Stimulated activated CD8-positive, alpha-beta memory T cell treated with anti-CD3 and anti-CD28 coated beads, Interleukin-15, amount 100 ng/mL, for 48 hours (primary cell): Measurements from ENCODE around the gene MYO7A.

ENCODE experiments used
- DNase-seq, 2 donors: peaks; one replicate each; pipeline ENCODE4 v3.0.0-alpha.2; 2020; ENCODE audit warnings: low read depth in 2 of 2

Gene MYO7A

DNA sequence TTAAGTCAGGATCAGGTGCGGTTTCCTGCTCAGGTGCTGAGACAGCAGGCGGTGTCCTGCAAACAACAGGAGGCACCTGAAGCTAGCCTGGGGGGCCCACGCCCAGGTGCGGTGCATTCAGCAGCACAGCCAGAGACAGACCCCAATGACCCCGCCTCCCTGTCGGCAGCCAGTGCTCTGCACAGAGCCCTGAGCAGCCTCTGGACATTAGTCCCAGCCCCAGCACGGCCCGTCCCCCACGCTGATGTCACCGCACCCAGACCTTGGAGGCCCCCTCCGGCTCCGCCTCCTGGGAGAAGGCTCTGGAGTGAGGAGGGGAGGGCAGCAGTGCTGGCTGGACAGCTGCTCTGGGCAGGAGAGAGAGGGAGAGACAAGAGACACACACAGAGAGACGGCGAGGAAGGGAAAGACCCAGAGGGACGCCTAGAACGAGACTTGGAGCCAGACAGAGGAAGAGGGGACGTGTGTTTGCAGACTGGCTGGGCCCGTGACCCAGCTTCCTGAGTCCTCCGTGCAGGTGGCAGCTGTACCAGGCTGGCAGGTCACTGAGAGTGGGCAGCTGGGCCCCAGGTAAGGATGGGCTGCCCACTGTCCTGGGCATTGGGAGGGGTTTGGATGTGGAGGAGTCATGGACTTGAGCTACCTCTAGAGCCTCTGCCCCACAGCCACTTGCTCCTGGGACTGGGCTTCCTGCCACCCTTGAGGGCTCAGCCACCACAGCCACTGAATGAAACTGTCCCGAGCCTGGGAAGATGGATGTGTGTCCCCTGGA lies at the start of gene MYO7A:
Gene MYO7A (plus strand): TSS at position 327 of the 772 bp plus-strand sequence. CDS start 2,389 bp downstream, outside the sequence.
- no peak for DNase-seq

DNA sequence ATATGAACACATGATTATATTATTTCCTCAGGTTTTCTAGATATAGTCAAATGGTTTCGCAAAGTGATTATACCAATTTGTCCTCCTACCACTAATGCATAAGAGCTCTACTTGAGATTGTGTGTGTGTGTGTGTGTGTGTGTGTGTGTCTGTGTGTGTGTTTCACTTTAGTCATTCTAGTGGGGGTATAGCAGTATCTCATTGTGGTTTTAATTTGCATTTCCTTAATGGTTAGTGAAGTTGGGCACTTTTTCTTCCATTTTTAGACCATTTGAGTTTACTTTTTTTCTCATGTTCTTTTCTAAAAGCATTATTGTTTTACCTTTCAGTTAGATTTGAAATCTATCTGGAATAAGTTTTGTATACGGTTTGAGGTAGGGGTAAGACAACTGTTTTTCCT lies 48.4 kb upstream of the MYO7A start:
- no peak for DNase-seq

DNA sequence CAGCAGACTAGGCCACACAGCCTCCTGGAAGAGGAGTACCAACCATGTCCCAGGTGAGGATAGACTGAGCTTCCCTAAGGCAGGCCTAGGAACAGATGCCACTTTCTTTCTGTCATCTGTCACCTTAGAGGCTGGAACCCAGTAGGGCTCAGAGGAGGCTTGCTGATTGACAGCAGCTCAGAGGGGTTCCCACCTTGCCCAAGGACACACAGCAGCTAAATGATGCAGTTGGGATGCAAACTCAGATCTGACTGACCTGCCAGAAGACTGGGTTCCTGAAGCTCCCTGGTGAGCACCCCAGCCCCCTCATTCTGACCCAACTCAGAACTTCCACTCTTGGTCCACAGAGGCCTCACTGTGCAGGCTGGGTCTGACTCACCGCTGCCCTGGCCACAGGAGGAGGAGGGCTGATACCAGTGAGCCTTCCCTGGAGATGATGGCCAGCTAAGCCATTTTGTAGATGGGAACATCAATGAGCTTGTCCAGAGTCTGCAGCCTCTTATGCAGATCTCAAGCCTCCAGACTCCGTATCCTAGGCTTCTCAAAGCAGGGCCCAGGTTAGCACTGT lies 47.3 kb upstream of the MYO7A start:
- DNase-seq: no peak

DNA sequence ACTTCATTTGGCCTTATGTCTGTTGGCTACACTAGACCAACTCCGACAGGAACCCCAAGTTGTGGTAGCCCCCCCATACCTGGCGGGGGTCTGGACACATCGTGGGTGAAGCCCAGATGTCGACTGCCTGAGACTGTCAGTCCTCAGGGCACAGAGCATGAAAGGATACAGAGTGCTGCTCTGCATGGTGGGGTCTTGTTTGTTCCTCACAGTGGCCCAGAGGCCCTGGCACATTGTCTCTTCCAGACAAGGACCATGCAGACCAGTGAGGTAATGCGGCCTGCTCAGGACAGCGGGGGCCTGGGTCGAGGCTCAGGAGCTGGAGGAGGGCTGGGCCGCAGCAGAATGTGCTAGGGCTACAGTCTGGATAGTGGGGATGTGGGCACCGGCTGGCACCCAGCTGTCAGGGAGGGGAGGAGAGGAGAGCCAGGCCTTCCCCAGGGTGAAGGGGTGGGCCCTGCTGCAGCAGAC lies 46.6 kb upstream of the MYO7A start:
- no peak for DNase-seq

DNA sequence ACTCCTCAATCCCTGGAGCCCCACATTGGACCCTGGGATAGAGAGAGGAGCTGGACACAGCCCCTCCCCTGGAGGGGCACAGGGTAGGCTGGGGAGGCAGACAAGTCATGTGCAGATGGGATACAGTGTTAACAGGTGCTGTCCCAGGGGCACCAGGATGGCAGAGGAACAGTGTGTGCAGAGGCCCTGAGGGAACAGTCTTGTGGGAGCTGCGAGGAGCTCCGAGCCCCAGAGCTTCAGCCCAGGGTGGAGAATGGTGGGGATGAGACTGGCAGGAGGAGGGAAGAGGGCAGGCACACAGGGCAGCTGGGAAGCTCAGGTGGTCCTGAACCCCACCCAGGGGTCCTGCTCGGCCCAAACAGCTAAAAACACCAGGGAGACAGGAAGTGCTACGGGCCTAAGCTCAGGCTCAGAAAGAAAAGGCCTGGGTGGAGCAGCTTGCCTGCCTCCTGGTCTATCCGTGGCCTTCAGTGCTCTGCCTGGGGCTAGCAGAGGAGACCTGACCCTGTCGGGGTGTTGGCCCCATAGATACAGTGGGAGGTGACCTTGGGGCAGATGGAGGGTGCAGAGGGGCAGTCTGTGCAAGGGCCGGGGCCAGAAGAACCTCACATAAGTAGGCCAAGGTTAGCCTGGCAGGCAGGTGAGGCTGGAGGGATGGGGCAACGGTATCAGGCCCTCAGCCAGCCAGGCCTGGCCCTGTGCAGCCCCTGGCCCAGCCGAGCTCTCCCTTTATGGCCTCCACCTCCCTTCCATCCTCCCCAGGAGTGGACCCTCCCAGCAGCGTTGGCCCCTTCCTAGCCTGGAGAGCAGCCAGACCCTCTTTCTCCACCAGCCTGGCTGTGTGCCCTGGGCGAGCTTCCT lies 45.8 kb upstream of the MYO7A start:
- DNase-seq: no peak

DNA sequence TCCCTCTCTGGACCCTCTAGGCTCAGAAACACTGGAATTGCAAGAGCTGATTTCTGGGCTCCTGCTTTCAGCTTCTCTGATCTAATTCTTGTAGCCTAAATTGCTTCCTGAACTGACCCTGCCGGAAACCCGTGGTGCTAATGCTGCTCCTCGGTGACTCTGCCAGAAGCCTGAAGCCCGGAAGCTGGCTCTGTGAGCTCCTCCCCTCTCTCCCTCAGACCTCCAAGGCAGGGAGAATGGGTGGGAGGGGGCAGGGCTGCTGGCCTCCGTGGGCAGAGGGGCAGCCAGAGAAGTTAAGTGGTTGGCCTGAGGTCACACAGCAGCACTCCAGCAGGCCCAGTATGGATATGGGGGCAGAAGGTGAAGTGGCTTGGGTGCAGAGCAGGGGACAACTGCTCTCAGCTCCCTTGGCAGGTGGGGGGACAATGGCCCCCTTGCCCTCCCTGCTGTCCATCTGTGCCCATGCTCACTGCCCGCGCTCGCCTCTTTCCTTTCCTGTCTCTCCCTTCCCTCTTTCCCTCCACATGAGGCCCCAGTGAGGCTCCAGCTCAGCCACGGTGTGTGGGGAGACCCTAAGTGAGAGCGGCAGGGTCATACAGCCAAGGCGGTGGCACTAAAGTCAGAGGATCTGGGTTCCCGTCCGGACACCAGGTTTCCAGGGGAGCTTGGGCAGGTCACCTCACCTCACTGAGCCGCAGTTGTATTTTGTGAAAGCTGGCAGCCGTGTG lies 45.0 kb upstream of the MYO7A start:
- DNase-seq: peak; percentile 8 to 25

DNA sequence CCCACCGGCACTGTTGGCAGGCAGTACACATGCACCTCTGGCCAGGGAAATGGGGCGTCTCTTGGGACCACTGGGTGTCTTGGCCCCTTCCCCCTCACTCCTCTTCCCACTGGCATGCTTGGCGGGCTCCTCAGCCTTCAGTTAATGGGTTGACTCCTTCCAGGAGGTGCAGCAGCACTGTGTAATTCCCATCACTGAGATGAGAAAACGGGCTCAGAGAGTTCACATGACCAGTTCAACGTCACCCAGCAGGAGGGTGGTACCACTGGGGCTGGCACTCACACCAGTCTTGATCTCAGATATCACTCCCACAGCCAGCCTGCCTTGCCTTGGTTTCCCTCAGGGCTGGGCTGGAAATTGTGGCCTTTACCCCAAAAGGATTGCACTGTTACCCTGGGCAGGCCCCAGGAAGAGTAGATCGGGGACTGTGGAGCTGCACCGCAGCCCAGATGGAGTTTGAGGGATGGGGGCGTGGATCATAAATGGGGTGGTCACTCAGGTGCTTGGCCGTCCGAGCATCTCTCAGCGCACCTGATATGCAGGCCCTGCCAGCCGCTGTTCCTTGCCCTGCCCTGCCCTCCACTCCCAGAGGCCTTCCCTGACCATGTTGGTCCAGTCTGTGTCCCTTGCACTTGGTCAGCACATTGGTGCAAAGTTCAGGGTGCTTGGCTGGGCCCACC lies 44.3 kb upstream of the MYO7A start:
- DNase-seq: no peak

DNA sequence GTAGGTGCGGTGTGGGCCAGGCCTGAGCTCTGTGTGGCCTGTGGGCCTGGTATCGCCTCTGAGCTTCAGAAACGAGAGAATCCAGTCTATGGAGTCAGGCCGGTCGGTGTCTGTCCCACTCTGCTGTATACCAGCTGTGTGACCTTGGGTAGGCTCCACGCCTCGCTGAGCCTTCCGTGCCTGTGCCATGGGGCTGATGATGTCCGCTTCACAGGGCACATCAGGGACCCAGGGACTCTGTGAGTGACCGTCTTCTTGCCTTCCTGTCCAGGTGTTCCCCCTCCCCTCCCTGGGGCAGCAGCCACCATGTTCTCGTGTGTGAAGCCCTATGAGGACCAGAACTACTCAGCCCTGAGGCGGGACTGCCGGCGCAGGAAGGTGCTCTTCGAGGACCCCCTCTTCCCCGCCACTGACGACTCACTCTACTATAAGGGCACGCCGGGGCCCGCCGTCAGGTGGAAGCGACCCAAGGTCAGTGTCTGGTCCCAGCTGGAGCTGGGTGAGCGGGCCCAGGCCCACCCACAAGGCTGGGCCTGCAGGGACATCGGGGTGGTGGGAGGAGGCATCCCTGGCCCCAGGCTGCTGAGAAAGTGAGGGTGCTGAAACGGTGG lies 43.4 kb upstream of the MYO7A start:
- no peak for DNase-seq

DNA sequence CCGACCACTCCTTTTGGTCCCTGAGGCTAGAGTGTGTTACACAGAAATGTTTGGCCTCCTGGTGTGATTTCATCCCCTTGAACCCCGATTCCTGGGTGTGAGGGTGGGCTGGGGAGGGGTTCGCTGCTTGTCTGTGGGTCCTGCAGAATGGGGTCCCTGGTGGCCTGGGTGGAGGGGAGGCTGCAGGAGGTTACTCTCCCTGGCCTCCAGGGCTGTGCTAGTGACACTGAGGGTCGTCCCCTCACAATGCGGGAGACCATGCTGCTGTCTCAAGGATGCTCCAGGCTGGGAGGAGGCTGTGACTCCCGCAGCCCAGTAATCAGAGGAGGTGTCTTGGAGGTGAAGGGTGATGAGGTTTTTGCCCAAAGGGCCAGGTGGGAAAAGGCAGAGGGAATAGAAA lies 42.4 kb upstream of the MYO7A start:
- DNase-seq: no peak

DNA sequence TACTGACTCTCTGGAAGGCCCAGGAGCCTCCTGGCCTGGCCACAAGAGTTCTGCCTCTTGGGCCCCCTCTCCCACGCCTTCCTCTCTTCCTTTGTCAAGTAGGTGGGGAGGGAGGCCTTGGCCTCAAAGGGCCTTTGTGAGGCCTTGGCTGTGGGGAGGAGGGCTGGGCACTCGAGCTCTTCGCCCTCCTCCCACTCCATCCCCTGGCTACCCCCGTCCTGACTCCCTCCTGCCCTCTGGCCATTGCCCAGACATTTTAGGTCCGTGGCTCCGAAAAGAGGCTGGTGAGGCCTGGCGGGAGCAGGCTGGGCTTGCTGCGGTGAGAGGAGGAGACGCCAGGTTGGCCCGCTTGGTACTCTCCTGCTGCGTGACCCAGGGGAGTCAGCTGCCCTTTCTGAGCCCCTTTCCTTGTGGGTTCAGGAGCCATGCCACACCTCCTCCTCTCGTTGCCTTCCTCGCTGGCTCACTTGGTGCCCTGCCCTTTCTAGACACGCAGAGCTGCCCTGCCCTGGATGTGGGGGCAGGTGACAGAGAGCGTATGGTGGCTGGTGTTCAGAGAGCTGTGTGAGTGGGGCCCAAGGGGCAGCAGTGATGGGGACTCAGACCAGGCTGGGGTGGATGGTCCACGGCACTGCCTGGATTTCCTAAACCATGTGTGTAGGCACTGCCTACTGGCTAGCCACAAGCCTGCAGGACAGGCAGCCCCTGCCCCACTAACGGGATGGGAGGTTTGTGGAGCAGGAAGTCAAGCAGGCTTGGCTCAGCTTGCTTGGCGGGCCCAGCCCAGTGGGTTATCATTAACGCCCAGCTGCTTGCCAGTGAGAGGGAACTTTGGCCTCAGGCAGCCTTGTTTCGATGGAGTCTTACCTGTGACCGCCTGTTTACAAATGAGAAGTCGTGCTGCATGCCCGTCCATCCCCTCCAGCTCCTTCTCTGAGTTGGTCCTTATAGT lies 41.2 kb upstream of the MYO7A start:
- DNase-seq: no peak

DNA sequence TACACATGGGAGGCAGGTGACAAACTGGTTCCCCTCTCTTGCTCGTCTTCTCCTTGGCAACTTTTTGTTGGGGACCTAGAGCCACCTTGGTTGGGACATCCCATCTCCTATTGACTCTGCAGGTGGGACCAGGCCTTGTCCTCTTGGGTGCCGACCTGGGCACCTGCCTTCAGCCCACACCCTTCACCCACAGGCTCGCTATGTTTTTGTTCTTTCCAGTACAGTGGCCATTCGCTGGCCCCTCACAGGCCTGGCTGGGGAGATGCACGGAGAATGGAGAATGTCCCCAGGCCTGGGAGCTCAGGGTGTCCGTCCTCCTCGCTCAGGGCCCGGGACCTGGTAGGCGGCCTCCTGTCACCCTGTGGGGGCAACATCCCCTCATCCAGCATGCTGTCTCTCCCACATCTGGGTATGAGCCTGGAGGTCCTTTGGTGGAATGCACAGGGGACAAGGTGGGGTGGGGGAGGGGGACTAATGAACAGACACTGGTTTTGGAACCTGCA lies 40.3 kb upstream of the MYO7A start:
- DNase-seq: no peak

DNA sequence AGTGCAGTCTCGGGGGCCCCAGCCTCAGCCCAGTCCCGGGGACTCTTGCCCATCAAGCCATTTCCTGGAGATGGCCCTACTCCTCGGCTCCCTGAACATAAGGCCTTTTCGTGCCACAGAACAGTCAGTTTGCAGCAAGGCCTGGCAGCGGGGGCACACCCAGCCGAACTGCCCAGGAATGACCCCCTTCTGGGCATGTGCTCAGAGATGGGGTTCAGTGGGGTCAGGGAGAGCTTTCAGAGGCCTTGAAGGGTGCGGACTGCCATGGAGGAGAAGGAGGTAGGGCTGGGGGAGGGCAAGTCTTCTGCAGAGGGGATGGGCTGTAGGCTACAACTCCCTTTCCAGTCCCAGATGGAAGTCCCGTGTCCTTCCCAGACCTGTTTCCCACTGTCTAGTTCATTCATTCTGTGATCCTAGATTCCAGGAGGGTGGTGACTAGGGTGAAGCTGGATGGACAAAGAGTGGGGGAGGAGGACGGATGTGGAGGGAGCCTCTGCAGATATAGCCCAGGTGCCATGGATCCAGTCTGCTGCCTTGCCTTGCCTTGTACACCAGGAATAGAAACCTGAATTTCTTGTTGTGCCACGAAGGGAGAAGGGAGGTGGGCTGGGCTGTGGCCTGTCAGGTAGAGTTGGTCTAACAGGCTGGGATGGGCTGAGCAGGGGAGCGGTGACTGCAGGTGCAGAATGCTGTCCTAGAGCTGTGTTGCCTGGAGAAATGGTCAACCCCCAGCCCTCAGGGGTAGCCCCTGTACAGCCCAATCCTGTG lies 39.6 kb upstream of the MYO7A start:
- no peak for DNase-seq

DNA sequence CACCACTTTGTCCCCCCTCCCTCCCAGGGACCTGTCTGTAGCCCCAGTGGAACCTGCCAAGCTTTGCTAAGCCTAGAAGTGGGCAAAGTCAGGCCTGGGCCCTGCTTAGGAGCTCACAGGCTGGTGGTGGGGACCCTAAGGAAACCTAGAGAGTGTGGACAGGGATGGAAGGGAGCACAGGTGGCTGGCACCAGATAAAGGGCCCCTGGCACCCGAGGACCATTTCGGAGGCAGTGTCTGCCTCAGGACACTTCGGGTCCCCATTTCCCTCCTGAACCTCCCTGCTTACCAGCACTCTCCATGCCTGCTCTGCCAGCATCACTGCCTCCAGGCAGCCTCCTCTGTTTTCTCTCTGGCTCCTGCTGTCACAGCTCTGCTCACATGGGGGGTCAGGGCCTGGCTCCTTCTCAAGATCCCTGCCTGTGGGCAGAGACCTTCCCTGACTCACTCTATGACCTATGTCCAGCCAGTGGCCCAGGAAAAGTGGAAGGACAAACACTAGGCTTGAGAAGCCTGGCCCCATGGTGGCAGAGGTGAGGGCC lies 39.0 kb upstream of the MYO7A start:
- DNase-seq: no peak

DNA sequence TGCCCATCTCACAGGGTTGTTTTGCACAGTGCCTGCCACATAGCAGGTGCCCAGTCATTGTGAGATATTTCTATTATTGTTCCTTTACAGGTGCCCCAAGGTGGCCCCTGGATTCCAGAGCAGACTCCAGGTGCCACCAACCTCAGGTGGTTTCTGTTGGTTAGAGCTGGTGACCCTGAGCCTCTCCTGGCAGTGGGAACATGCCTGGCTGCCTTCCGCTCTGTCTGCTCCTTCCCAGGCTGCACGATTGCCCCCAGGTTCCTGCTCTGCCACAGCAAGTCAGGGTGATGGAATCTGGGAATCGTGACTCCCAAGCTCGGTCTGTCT lies 38.0 kb upstream of the MYO7A start:
- DNase-seq: no peak

DNA sequence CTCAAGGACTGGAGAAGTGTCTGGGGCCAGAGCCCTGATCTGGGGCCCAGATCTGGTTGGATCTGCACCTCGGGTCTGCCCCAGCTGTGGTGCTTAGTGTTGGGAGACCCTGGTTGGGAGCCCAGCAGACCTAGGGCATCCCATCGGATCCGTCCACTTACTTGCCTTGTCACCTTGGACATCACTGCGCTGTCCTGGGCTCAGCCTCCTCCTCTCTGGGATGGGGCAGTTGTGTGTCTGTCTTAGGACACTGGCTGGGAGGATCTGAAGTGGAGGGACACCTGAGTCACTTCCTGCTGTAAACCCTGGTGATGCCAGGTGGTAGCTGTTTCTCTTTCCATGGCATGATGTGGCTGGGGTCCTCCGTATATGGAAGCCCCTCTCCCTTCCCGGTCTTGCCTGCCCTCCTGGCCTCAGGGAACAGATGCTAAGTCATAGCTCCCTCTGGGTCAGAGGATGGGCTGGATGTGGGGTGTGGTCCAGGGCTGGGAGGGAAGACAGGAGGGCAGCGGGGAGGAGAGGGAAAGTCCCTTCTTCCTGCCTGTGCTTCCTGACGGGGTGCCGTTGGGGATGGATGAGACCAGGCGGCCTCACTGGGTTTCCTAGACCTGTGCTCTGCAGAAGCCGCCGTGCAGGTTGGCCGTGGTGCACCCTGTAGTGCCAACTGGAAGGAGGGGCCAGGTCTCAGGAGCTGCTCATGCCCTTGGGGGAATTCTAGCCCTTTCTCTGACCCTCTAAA lies 37.5 kb upstream of the MYO7A start:
- DNase-seq: no peak

DNA sequence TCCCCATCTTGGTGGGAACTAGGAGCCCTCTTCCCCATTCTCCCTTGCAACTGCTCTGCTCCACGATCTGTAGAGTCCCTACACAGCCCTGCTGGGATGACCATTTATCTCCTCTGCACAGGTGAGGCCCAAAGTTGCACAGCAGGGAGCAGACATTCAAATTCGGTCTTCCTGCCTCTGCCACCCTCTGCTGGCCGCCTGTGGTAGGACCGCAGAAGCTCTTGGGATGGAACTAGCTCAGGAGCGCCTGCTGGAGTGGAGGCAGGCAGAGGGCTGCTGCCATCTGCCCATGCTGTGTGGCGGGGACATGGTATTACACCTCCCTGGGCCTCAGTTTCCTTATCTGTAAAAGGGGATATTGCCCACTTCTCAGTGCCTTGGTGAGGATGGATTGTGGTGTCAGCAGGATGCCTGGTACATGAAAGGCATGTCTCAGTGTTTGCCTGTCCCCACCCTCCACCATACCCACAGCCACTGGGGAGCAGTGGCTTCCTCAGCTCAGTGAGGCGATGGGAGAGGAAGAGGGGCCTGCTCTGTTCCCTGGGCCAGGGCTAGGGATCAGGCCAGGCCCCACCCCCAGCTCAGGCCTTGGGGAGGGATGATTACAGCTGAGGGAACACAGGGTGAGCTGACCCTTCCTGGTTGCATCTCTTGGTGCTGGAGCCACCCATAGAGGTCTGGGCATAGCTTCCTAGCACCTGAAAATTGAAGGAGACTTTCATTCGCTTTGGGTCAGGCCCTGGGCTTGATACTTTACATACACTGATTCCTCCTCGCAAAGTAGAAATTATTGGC lies 36.7 kb upstream of the MYO7A start:
- peak; percentile 52 to 63 for DNase-seq

DNA sequence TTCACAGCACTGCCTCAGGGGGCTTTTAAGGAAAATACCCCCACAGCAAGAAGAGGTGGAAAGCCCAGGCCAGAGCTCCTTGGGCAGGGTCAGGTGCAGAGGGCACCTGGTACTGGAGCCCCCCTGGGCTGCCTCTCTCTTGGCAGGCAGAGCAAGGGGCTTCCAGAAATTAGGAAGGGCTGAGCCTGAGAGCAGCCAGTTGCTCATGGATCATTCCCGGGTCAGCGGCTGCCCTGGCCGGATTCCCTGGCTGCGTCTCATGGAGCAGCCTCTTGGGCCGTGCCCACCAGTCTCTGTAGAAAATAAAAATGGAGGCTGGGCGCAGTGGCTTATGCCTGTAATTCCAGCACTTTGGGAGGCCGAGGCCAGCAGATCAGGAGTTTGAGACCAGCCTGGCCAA lies 35.7 kb upstream of the MYO7A start:
- no peak for DNase-seq
